ENCODE results near the gene UGT1A3. TPM values are rescaled to one million over a fixed set of nuclear protein-coding genes. Genes with fewer than 3 reads are reported as not detected.

Gene UGT1A3
- 10 to 100 TPM in 1 of 5 donors, 1 to 10 TPM in 3, not detected in 1; 1.3 to 10.7 (median 7.8) TPM for total RNA-seq
- polyA plus RNA-seq, result not detected
- long read RNA-seq, donor 1, result 0 reads
- long read RNA-seq, donor 2, result 0 reads
- long read RNA-seq, donor 3, result 0 reads
- long read RNA-seq, donor 4, result 0 reads
- long read RNA-seq, donor 5, result 0 reads
- long read RNA-seq, donor 6, result 0 reads
- long read RNA-seq, donor 7, result 0 reads
- long read RNA-seq, donor 8, result 0 reads
- long read RNA-seq, donor 9, result 0 reads
- long read RNA-seq, donor 10, result 0 reads

DNA sequence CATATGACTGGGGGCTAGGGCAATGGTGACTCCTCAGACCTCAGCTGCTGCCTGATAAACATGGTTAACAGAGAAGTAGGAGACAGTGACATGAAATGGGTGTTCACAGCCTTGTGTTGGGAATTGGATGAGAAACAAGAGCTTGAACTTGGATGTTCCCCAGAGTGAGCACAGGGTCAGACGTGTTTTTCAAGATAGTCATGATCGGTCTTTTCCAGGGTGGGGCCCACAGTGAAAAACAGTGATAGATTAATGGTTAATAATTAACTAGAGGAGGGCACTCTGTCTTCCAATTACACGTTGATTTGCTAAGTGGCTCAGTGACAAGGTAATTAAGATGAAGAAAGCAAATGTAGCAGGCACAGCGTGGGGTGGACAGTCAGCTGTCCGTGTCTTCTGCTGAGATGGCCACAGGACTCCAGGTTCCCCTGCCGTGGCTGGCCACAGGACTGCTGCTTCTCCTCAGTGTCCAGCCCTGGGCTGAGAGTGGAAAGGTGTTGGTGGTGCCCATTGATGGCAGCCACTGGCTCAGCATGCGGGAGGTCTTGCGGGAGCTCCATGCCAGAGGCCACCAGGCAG is at the start of gene UGT1A3:
Gene UGT1A3 (plus strand): TSS at position 320 of the 579 bp plus-strand sequence. CDS start 85 bp downstream, at position 405.
- H3K9me3 ChIP-seq, result no peaks in the 10 kb centered on the region
- intact Hi-C loops (cut with DNase I; ENCODE audit: low total_unique reads), result no loop called here
- no peak within 1 kb of the TSS for H3K4me3 ChIP-seq
- H3K4me1 ChIP-seq, result no peaks in the 10 kb centered on the region
- no peaks in the 10 kb centered on the region for H3K36me3 ChIP-seq
- no peak for DNase-seq
- no peaks in the 10 kb centered on the region for H3K27me3 ChIP-seq
- TF ChIP-seq CTCF (IDR thresholded peaks at IDR 0.05), result no peak
- no peak for TF ChIP-seq POLR2A (IDR thresholded peaks at IDR 0.05)
- TF ChIP-seq EP300 (IDR thresholded peaks at IDR 0.05), result no peak
- H3K27ac ChIP-seq, result no peak within 1 kb of the TSS
- WGBS, 5 donors, result 64 to 75% (median 66%) methylated on average over 8 of the region's 8 CpGs

DNA sequence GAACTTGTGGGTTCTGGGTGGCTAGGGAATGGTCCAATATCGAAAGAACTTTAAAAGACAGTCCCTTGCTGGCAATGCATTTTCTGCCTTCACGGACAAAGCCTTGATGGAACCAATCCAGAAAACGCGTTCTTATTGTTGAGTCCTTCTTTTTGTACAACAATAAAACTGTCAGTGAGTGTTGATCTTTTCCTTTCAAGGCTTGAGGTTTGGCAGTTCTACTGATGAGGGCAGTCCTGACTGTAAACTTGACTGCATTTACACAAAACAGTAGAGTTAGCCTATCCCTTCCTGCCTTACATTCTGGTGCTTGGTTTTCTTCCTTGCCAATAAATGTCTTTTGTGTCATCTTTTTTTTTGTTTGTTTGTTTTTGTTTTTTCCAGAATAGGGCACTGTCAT is 49.6 kb upstream of the UGT1A3 start:
- Histone ChIP-seq H3K36me3 (no peaks in the 10 kb centered on the region), H3K4me3 (no peak overlapping the region), H3K27me3 (no peaks in the 10 kb centered on the region), H3K27ac (no peak overlapping the region), H3K9me3 (no peaks in the 10 kb centered on the region), H3K4me1 (no peaks in the 10 kb centered on the region)
- intact Hi-C loops (cut with DNase I; ENCODE audit: low total_unique reads), result no loop called here
- WGBS, 5 donors, result 76 to 81% (median 79%) methylated on average over 4 of the region's 4 CpGs
- no peak for TF ChIP-seq POLR2AphosphoS5 (IDR thresholded peaks at IDR 0.05)
- DNase-seq, result no peak

GRCh38 chr2:233680361-233681045 is 48.3 kb upstream of the UGT1A3 start:
- intact Hi-C loops (cut with DNase I; ENCODE audit: low total_unique reads), result no loop called here
- Histone ChIP-seq H3K9me3 (no peaks in the 10 kb centered on the region), H3K27me3 (no peaks in the 10 kb centered on the region), H3K27ac (no peak overlapping the region), H3K4me1 (no peaks in the 10 kb centered on the region), H3K4me3 (no peak overlapping the region), H3K36me3 (no peaks in the 10 kb centered on the region)
- 83 to 93% (median 91%) methylated on average over 4 of the region's 4 CpGs for WGBS, 5 donors
- TF ChIP-seq CTCF (IDR thresholded peaks at IDR 0.05) (no peak), EP300 (IDR thresholded peaks at IDR 0.05) (no peak), POLR2A (IDR thresholded peaks at IDR 0.05) (no peak), POLR2AphosphoS5 (IDR thresholded peaks at IDR 0.05) (no peak)
- DNase-seq, result no peak

GRCh38 chr2:233681521-233682099 is 47.2 kb upstream of the UGT1A3 start, which contains the start of gene UGT1A7:
UGT1A7 (plus strand) TSS chr2:233681901; CDS start chr2:233681938, 37 bp downstream.
- intact Hi-C loops (cut with DNase I; ENCODE audit: low total_unique reads), result no loop called here
- TF ChIP-seq POLR2AphosphoS5 (IDR thresholded peaks at IDR 0.05), result no peak
- TF ChIP-seq POLR2A (IDR thresholded peaks at IDR 0.05), result no peak
- no peak for TF ChIP-seq EP300 (IDR thresholded peaks at IDR 0.05)
- no peak for TF ChIP-seq CTCF (IDR thresholded peaks at IDR 0.05)
- no peaks in the 10 kb centered on the region for H3K9me3 ChIP-seq
- no peaks in the 10 kb centered on the region for H3K4me1 ChIP-seq
- H3K27me3 ChIP-seq, result no peaks in the 10 kb centered on the region
- DNase-seq, result no peak
- H3K4me3 ChIP-seq, result no peak within 1 kb of the TSS
- WGBS, 5 donors, result 76 to 89% (median 80%) methylated on average over 4 to 5 of the region's 5 CpGs
- no peak within 1 kb of the TSS for H3K27ac ChIP-seq
- H3K36me3 ChIP-seq, result no peaks in the 10 kb centered on the region
